ENCODE results near the gene ACSF3.

GRCh38 chr16:89155184-89155679 lies 61.6 kb downstream of the ACSF3 start:
- TF ChIP-seq CTCF (IDR thresholded peaks at IDR 0.05) (no peak), POLR2AphosphoS5 (IDR thresholded peaks at IDR 0.05) (peak in 1 of 2 donors; percentile 64)

Measured in upper lobe of left lung (tissue), 4 donors.